GM12801 (cell line): Measurements from ENCODE around the gene IFIH1.

Experiments
- TF ChIP-seq, protein P1 (sequence below): IDR thresholded peaks from one replicate; pipeline ENCODE4 v1.5.1; 2011; ENCODE audit warnings: control low read depth; ENCODE audit not compliant: insufficient read length; ENCODE audit errors: extremely low read depth

IFIH1 gene

DNA sequence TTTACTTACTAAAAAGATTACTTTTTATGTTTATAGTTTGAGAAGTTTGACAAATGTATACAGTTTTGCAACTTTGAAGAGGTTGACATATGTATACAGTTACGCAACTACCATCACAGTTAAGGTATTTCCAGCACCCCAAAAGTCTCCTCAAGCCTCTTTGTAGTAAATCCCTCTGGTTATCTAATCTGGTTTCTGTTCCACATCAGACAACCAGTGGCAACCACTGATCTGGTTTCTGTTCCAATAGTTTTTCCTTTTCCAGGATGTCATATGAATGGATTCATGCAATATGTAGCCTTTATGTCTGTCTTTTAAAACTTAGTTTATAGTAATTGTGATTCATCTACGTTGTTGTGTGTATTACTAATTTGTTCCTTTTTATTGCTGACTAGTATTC is 23.5 kb downstream of the IFIH1 start:
- TF ChIP-seq, protein P1, sequence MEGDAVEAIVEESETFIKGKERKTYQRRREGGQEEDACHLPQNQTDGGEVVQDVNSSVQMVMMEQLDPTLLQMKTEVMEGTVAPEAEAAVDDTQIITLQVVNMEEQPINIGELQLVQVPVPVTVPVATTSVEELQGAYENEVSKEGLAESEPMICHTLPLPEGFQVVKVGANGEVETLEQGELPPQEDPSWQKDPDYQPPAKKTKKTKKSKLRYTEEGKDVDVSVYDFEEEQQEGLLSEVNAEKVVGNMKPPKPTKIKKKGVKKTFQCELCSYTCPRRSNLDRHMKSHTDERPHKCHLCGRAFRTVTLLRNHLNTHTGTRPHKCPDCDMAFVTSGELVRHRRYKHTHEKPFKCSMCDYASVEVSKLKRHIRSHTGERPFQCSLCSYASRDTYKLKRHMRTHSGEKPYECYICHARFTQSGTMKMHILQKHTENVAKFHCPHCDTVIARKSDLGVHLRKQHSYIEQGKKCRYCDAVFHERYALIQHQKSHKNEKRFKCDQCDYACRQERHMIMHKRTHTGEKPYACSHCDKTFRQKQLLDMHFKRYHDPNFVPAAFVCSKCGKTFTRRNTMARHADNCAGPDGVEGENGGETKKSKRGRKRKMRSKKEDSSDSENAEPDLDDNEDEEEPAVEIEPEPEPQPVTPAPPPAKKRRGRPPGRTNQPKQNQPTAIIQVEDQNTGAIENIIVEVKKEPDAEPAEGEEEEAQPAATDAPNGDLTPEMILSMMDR: no peak

GRCh38 chr2:162293122-162293786 is 25.2 kb downstream of the IFIH1 start:
- TF ChIP-seq, protein P1: no peak

- TF ChIP-seq, protein P1: no peak
Measured at GRCh38 chr2:162291748-162292147, 26.7 kb downstream of the IFIH1 start.

DNA sequence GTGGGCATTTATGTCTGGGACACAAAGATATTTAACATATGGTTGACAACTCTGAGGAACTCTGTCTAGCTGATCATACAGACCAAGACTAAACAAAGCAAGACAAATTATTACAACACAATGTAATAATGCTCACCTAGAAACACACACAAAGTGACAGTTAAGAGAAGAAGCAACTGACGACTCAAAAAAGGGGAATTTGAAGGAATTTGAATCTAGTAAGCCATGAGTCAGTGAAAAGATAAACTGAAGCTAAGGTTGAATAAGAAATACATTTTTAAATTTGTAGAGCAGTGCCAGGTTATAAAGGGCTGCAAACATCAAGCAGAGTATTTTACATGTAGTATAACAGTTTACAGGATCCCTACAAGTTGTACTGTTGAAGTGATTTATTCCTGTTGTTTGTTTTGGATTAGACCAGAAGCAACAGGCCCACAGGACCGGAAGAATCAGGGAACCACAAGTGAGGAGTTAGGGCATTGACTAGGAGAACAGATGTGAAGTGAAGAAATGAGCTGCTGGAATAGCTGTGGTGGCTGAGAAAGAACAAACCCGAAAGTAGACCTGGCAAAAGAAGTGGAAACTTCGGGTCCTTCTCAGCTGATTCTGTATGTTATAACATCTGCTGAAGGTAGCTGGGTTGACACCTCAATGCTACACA is 35.6 kb downstream of the IFIH1 start:
- TF ChIP-seq, protein P1: no peak

DNA sequence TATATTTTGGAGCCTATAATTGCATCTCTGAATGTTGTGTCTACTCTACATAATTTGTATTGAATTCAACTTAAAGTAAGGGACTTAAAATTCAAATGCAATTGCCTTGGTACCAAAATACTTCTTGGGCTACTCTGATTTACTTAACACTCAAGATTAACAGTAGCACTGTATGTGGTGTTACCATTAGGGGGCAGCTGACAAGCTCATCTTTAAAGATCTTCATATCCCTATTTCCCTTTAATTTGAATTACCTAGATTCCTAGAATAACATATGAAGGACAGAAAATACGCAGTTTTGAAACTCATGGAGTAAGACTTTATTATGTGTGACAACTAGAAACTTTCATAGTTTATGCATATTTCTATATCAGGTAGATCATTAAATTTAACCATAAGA is 37.8 kb downstream of the IFIH1 start:
- TF ChIP-seq, protein P1: no peak

DNA sequence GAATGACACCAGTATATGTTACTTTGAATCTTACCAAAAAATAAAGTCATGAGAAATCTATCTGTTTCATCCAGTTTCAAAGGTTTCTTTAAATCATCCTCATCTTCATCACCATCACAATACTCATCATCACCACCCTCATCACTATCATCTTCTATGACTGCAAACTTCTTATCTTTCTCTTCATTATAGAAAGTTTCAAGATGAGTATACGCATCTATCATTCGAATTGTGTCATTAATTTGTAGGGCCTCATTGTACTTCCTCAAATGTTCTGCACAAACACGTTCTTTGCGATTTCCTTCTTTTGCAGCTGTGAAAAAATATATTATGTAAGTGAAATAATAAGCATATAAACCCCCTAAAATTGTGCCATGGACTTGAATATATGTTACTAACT is 41.1 kb downstream of the IFIH1 start:
- TF ChIP-seq, protein P1: no peak

DNA sequence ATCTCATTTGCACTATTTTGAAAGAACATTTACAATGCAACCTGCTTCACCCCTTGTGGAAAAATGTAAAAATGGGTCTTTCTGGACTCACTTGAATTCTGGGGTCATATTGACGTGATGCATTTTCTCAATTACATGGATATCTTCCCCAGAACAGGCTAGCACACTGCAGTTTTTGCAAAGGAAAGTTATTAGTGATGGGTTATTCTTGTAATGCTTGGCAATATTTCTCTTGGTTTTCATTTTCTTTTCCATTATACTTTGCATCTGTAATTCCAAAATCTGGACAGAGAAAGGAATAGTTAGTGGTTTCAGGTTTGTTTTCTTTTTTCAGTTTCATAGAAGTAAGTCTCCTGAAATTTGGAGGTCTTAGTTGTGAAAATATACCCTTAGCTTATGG is 50.5 kb downstream of the IFIH1 start:
- TF ChIP-seq, protein P1: no peak
